ENCODE measurements around the gene ATAD2B. TPM values are rescaled to one million over a fixed set of nuclear protein-coding genes. Genes with fewer than 3 reads are reported as not detected.

Gene ATAD2B
- total RNA-seq, 2 donors from 2014 or later, result 16.8 to 20.0 TPM

- Histone ChIP-seq H3K9me3 (no peaks in the 10 kb centered on the region), H3K27me3 (no peaks in the 10 kb centered on the region), H3K36me3 (replicated peaks in 1 of 2; ENCODE audit: insufficient read depth in 1 of 2, low read depth in 2 of 2) (peaks cover 0 to 1% of the 10 kb centered on the region in 2 donors), H3K27ac (no peak overlapping the region), H3K4me1 (no peaks in the 10 kb centered on the region), H3K4me3 (no peak overlapping the region)
- TF ChIP-seq POLR2A (IDR thresholded peaks at IDR 0.05) (no peak), CTCF (IDR thresholded peaks at IDR 0.05) (no peak)
- DNase-seq (no peak), ATAC-seq (no peak)
- 81 to 87% methylated on average over 1 of the region's 1 CpG for WGBS, 2 donors
- intact Hi-C loops (cut with DNase I), result no loop called here
These were observed 97.9 kb downstream of the ATAD2B start for GRCh38 chr2:23828986-23829385.

GRCh38 chr2:23828256-23828980 lies 98.5 kb downstream of the ATAD2B start:
- Histone ChIP-seq H3K36me3 (replicated peaks in 1 of 2; ENCODE audit: insufficient read depth in 1 of 2, low read depth in 2 of 2) (peaks cover 0 to 1% of the 10 kb centered on the region in 2 donors), H3K27ac (no peak overlapping the region), H3K4me3 (no peak overlapping the region), H3K27me3 (no peaks in the 10 kb centered on the region), H3K4me1 (no peaks in the 10 kb centered on the region), H3K9me3 (no peaks in the 10 kb centered on the region)
- TF ChIP-seq POLR2A (IDR thresholded peaks at IDR 0.05), result no peak
- TF ChIP-seq CTCF (IDR thresholded peaks at IDR 0.05), result no peak
- ATAC-seq (no peak), DNase-seq (no peak)
- WGBS, 2 donors, result 84 to 88% methylated on average over 1 of the region's 1 CpG
- intact Hi-C loops (cut with DNase I), result no loop called here

GRCh38 chr2:23827287-23827686 lies 99.6 kb downstream of the ATAD2B start:
- DNase-seq, result no peak
- H3K4me3 ChIP-seq, result no peak overlapping the region
- no peaks in the 10 kb centered on the region for H3K27me3 ChIP-seq
- H3K4me1 ChIP-seq, result no peaks in the 10 kb centered on the region
- ATAC-seq, result no peak
- H3K27ac ChIP-seq, result no peak overlapping the region
- TF ChIP-seq CTCF (IDR thresholded peaks at IDR 0.05), result no peak
- TF ChIP-seq POLR2A (IDR thresholded peaks at IDR 0.05), result no peak
- no peaks in the 10 kb centered on the region for H3K9me3 ChIP-seq
- 78 to 96% methylated on average over 1 of the region's 1 CpG for WGBS, 2 donors
- intact Hi-C loops (cut with DNase I), result no loop called here
- peaks cover 0 to 1% of the 10 kb centered on the region in 2 donors for H3K36me3 ChIP-seq (replicated peaks in 1 of 2; ENCODE audit: insufficient read depth in 1 of 2, low read depth in 2 of 2)

- Histone ChIP-seq H3K27me3 (no peaks in the 10 kb centered on the region), H3K36me3 (replicated peaks in 1 of 2; ENCODE audit: insufficient read depth in 1 of 2, low read depth in 2 of 2) (peaks cover 0 to 1% of the 10 kb centered on the region in 2 donors), H3K4me3 (no peak overlapping the region), H3K4me1 (no peaks in the 10 kb centered on the region), H3K27ac (no peak overlapping the region), H3K9me3 (no peaks in the 10 kb centered on the region)
- TF ChIP-seq CTCF (IDR thresholded peaks at IDR 0.05) (no peak), POLR2A (IDR thresholded peaks at IDR 0.05) (no peak)
- DNase-seq, result no peak
- WGBS, 2 donors, result 76 to 81% methylated on average over 3 of the region's 3 CpGs
- no peak for ATAC-seq
- intact Hi-C loops (cut with DNase I), result no loop called here
These were observed 100.2 kb downstream of the ATAD2B start for GRCh38 chr2:23826771-23827170.

- no peak for DNase-seq
- H3K4me1 ChIP-seq, result no peaks in the 10 kb centered on the region
- no peak overlapping the region for H3K27ac ChIP-seq
- 82 to 88% methylated on average over 2 of the region's 2 CpGs for WGBS, 2 donors
- no peaks in the 10 kb centered on the region for H3K9me3 ChIP-seq
- no peak overlapping the region for H3K4me3 ChIP-seq
- no peak for TF ChIP-seq POLR2A (IDR thresholded peaks at IDR 0.05)
- no peak for TF ChIP-seq CTCF (IDR thresholded peaks at IDR 0.05)
- ATAC-seq, result no peak
- intact Hi-C loops (cut with DNase I), result no loop called here
- peaks cover 0 to 1% of the 10 kb centered on the region in 2 donors for H3K36me3 ChIP-seq (replicated peaks in 1 of 2; ENCODE audit: insufficient read depth in 1 of 2, low read depth in 2 of 2)
- no peaks in the 10 kb centered on the region for H3K27me3 ChIP-seq
These were observed 100.9 kb downstream of the ATAD2B start for GRCh38 chr2:23826040-23826439.

Measured in body of pancreas (tissue), 4 donors.